Rectal smooth muscle tissue (tissue), 1 donor: Measurements from ENCODE around the gene KIF13A.
"Not testable (repeated sequence)": the region's sequence is repeated elsewhere in the genome, so short reads cannot be mapped to it uniquely, and the experiment has no call there.

Experiments used
- H3K27ac ChIP-seq: one replicate; pipeline ENCODE4 v1.7.0; 2013; ENCODE audit warnings: low read depth, low read length, inconsistent platforms
- H3K27me3 ChIP-seq: one replicate; pipeline ENCODE4 v1.7.0; 2013; ENCODE audit warnings: low read length; ENCODE audit not compliant: control insufficient read depth, insufficient read depth
- H3K36me3 ChIP-seq: one replicate; pipeline ENCODE4 v1.7.0; 2013; ENCODE audit warnings: low read length; ENCODE audit not compliant: control insufficient read depth, insufficient read depth
- H3K4me1 ChIP-seq: one replicate; pipeline ENCODE4 v1.7.0; 2013; ENCODE audit warnings: low read length; ENCODE audit not compliant: control insufficient read depth, insufficient read depth
- H3K4me3 ChIP-seq: one replicate; pipeline ENCODE4 v1.7.0; 2013; ENCODE audit warnings: low read length
- H3K9ac ChIP-seq: one replicate; pipeline ENCODE4 v1.7.0; 2013; ENCODE audit warnings: low read length

The KIF13A gene

DNA sequence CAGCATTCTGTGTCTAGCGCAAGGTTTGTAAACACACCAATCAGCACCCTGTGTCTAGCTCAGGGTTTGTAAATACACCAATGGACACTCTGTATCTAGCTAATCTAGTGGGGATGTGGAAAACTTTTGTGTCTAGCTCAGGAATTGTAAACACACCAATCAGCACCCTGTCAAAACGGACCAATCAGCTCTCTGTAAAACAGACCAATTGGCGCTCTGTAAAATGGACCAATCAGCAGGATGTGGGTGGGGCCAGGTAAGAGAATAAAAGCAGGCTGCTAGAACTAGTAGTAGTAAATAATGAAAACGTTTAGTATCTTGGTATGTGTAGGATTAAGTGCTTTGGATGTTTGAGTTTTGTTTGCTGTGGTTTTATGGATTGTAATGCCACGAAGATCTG lies 33.1 kb upstream of the KIF13A start:
- H3K27ac ChIP-seq = peak overlapping the region; percentile 24
- not testable (repeated sequence) for H3K36me3 ChIP-seq, H3K9ac ChIP-seq, H3K4me3 ChIP-seq, H3K27me3 ChIP-seq, H3K4me1 ChIP-seq

DNA sequence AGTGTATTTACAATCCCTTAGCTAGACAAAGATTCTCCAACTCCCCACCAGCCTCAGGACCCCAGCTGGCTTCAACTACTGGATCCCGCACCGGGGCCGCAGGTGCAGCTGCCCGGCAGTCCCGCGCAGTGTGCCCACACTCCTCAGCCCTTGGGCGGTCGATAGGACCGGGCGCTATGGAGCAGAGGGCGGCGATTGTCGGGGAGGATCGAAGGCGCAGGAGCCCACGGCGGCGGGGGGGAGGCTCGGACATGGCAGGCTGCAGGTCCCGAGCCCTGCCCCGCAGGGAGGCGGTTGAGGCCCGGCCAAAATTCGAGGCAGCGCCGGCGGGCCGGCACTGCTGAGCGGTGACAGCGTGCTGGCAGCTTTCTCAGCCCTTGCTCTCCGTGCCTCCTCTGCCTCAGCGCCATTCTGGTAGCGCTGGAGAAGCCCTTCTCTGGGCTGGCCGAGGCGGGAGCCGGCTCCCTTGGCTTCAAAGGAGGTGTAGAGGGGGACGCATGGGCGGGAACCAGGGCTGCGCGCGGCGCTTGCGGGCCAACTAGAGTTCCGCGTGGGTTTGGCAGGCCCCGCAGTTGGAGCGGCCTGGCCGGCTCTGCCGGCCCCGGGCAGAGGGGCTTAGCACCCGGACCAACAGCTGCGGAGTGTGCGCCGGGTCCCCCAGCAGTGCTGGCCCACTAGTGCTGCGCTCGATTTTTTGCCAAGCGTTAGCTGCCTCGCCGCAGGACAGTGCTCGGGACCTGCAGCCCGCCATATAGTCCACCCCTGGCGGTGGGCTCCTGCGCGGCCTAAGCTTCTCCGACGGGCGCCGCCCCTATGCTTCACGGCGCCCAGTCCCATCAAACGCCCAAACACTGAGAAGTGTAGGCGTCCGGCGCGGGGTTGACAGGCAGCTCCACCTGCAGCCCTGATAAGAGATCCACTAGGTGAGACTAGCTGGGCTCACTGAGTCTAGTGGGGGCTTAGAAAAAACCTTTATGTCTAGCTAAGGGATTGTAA lies 32.4 kb upstream of the KIF13A start:
- peaks cover 2% of the 10 kb centered on the region for H3K4me1 ChIP-seq
- H3K4me3 ChIP-seq = no peak overlapping the region
- no peak overlapping the region for H3K9ac ChIP-seq
- no peaks in the 10 kb centered on the region for H3K36me3 ChIP-seq
- no peaks in the 10 kb centered on the region for H3K27me3 ChIP-seq
- no peak overlapping the region for H3K27ac ChIP-seq

DNA sequence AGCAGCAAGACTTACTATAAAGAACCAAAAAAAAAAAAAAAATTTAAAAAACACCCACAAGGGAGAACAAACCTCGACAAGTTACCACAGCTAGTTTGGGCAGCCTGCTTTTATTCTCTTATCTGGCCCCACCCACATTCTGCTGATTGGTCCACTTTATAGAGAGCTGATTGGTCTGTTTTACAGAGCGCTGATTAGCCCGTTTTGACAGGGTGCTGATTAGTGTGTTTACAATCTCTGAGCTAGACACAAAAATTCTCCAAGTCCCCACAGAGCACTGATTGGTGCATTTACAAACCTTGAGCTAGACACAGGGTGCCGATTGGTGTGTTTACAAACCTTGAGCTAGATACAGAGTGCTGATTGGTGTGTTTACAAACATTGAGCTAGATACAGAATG lies 31.7 kb upstream of the KIF13A start:
- not testable (repeated sequence) for H3K9ac ChIP-seq, H3K4me3 ChIP-seq, H3K27ac ChIP-seq, H3K27me3 ChIP-seq, H3K4me1 ChIP-seq, H3K36me3 ChIP-seq

- Histone ChIP-seq H3K36me3 (no peaks in the 10 kb centered on the region), H3K9ac (no peak overlapping the region), H3K4me1 (no peaks in the 10 kb centered on the region), H3K4me3 (no peak overlapping the region), H3K27me3 (no peaks in the 10 kb centered on the region), H3K27ac (no peak overlapping the region)
Measured at GRCh38 chr6:18016698-18017097, 29.3 kb upstream of the KIF13A start.

DNA sequence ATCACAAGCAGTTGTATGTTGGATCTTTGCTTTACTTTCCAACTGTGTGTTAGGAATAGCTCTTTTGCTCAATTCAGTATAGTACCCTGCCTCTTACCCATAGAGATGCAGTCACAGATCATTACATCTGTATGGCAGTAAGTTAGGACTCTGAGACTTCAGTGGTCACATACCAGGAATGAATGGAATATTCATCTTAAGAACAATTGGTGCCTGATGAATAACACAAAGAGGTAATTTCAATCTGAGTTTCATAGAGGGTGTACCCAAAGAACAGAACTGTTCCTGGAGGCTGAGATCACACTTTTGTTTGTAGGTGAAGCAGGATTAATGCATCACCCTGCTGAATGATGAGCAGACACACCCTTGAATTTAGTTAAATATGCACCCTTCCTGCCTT lies 28.7 kb upstream of the KIF13A start:
- Histone ChIP-seq H3K27ac (no peak overlapping the region), H3K27me3 (no peaks in the 10 kb centered on the region), H3K4me3 (no peak overlapping the region), H3K9ac (no peak overlapping the region), H3K4me1 (no peaks in the 10 kb centered on the region), H3K36me3 (no peaks in the 10 kb centered on the region)

- Histone ChIP-seq H3K36me3 (no peaks in the 10 kb centered on the region), H3K4me3 (no peak overlapping the region), H3K4me1 (no peaks in the 10 kb centered on the region), H3K9ac (no peak overlapping the region), H3K27me3 (no peaks in the 10 kb centered on the region), H3K27ac (no peak overlapping the region)
Measured at GRCh38 chr6:18011287-18011686, 23.9 kb upstream of the KIF13A start.

GRCh38 chr6:18010540-18010939 lies 23.1 kb upstream of the KIF13A start:
- H3K4me3 ChIP-seq, H3K27me3 ChIP-seq, H3K27ac ChIP-seq, H3K36me3 ChIP-seq, H3K9ac ChIP-seq, H3K4me1 ChIP-seq: not testable (repeated sequence)

DNA sequence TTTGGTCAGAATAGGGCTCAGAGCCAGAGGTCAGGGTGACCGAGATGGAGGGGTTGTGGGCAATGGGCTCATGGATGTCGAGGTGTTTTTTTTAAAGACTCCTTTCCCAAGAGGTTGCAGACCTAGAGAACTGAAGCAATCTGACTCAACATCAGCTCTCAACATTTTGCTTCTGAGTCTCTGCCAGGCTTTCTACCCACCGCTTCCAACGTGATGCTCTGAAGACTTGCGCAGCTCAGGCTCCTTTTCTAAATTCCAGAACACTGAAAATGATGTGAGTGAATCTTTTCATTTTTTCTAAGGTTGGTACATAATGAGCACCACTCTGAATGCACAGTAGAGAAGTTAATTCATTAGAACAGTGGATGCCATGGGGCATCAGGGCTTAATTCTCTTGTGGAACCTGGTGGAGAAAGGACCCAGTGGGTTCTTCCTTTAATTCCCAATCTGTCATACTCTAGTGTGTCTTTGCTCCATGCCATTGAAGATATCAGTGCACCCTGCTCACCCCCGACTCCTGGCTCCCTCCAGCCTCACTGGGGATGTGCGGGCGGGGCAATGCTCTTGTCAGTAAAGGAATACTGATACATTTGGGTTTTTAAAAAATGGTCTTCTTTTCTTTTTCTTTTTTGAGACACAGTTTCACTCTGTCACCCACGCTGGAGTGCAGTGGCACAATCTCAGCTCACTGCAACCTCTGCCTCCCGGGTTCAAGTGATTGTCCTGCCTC lies 17.0 kb upstream of the KIF13A start:
- H3K9ac ChIP-seq = no peak overlapping the region

GRCh38 chr6:17999425-17999824 lies 12.0 kb upstream of the KIF13A start:
- H3K4me3 ChIP-seq = no peak overlapping the region
- H3K36me3 ChIP-seq = no peaks in the 10 kb centered on the region
- H3K27ac ChIP-seq = no peak overlapping the region
- no peaks in the 10 kb centered on the region for H3K27me3 ChIP-seq
- no peak overlapping the region for H3K9ac ChIP-seq
- no peaks in the 10 kb centered on the region for H3K4me1 ChIP-seq

More for the DNA sequence above, 17.0 kb upstream of the KIF13A start:
- Histone ChIP-seq H3K4me3 (no peak overlapping the region), H3K27ac (no peak overlapping the region), H3K27me3 (no peaks in the 10 kb centered on the region), H3K36me3 (no peaks in the 10 kb centered on the region), H3K4me1 (no peaks in the 10 kb centered on the region)

- no peaks in the 10 kb centered on the region for H3K27me3 ChIP-seq
- H3K4me3 ChIP-seq = no peak overlapping the region
- no peaks in the 10 kb centered on the region for H3K4me1 ChIP-seq
- no peaks in the 10 kb centered on the region for H3K36me3 ChIP-seq
- H3K27ac ChIP-seq = no peak overlapping the region
- H3K9ac ChIP-seq = no peak overlapping the region
Measured at GRCh38 chr6:17998442-17998841, 11.0 kb upstream of the KIF13A start.

DNA sequence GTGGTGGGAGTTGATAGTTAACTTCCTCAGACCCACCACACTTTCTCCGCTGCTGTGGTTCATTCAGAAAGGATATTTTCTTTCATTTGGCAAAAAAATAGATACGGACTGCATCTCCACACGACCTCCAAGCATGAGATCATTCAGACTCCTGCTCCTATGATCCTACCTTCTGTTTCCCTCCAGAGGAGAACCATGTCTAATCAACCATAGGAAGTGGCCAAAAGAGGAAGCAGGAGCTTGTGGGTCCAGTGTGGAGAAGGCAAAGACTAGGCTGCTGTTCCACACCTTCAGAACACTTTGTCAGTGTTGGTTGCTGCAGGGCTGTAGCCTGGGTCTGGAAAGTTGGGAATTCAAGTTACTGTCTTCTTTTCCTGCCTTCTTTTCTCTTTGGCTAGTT lies 10.6 kb upstream of the KIF13A start:
- no peak overlapping the region for H3K9ac ChIP-seq
- H3K36me3 ChIP-seq = no peaks in the 10 kb centered on the region
- no peaks in the 10 kb centered on the region for H3K27me3 ChIP-seq
- no peak overlapping the region for H3K4me3 ChIP-seq
- no peaks in the 10 kb centered on the region for H3K4me1 ChIP-seq
- H3K27ac ChIP-seq = no peak overlapping the region

- H3K4me1 ChIP-seq = no peaks in the 10 kb centered on the region
- H3K27me3 ChIP-seq = no peaks in the 10 kb centered on the region
- no peak overlapping the region for H3K4me3 ChIP-seq
Measured at GRCh38 chr6:17995414-17995813, 8.0 kb upstream of the KIF13A start.

More at GRCh38 chr6:17995414-17995813, 8.0 kb upstream of the KIF13A start:
- Histone ChIP-seq H3K36me3 (no peaks in the 10 kb centered on the region), H3K27ac (no peak overlapping the region), H3K9ac (no peak overlapping the region)
